BLaER1 treated with 17β-estradiol and CSF1 and Interleukin-3, amounts not matched to agents 10 nM and 100 nM (cell line): Measurements from ENCODE around the gene RECK.

Experiments used
- H3K27ac ChIP-seq, 11 experiments: shearing (Covaris generic); formaldehyde crosslinking; 2 replicates each; pipeline ENCODE4 v1.8.1; 2022
- H3K27me3 ChIP-seq, 11 experiments: shearing (Covaris generic); formaldehyde crosslinking; 2 replicates each; pipeline ENCODE4 v1.8.1; 2022
- H3K36me3 ChIP-seq, 11 experiments: shearing (Covaris generic); formaldehyde crosslinking; 2 replicates each; pipeline ENCODE4 v1.8.1; 2022
- H3K4me1 ChIP-seq, 10 experiments: shearing (Covaris generic); formaldehyde crosslinking; 2 replicates each; pipeline ENCODE4 v1.8.1; 2022
- H3K4me2 ChIP-seq, 11 experiments: shearing (Covaris generic); formaldehyde crosslinking; 2 replicates each; pipeline ENCODE4 v1.8.1; 2022
- H3K4me3 ChIP-seq, 10 experiments: shearing (Covaris generic); formaldehyde crosslinking; 2 replicates each; pipeline ENCODE4 v1.8.1; 2022
- H3K9ac ChIP-seq, 11 experiments: shearing (Covaris generic); formaldehyde crosslinking; 2 replicates each; pipeline ENCODE4 v1.8.1; 2022
- H3K9me3 ChIP-seq, 11 experiments: shearing (Covaris generic); formaldehyde crosslinking; replicated peaks in 1 of 11; 2 replicates each; pipeline ENCODE4 v1.8.1; 2022
- H4K20me1 ChIP-seq, 11 experiments: shearing (Covaris generic); formaldehyde crosslinking; 2 replicates each; pipeline ENCODE4 v1.8.1; 2022
- Cebpa-rat ChIP-seq, 11 experiments: shearing (Covaris generic); IDR thresholded peaks; 2 replicates each; pipeline ENCODE4 v1.8.1; 2022

RECK gene

DNA sequence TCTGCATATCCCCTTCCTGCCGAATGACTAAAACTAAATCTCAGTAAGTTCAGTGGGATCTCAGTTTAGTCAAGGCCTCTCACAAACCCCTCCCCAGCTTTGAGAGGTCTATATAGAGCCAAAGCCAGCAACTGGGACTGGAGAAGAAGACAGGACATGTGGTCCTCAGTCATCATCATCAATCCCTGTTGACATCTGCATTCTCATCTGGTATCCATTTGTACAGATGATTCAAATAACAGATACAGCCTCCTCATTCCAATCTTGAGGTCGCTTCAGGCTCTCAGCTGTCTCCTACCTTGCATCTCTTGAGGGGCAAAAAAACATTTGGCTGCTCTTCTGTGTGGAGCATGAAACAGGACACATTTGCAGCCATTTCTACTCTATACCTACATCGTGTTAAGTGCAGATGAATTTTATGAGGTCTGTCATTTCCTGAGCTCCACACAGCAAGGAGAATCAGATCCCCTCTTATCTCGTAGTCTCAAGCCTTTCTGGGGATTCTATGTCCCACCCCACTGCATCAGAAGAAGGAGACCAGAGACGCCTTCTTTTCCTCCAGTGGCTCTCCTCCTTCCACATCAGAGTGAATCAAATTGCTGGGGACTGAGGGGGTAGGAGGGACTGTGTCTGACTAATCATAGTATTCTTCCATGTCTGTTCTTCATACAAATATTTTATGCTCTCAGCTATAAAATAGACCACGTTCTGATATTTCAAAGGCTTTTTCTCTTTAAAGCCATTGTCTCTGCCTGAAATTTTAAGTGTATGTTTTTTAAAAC, 4.7 kb upstream of the RECK start:
- Histone ChIP-seq H4K20me1 (no peaks in the 10 kb centered on the region), H3K27me3 (no peaks in the 10 kb centered on the region), H3K4me3 (no peak overlapping the region), H3K4me1 (peaks cover 39 to 75% (median 56%) of the 10 kb centered on the region in 10 experiments), H3K27ac (peak overlapping the region in 10 of 11 experiments; percentile 76 to 97 (median 94); a peak in 19 of 22 replicates), H3K9ac (peak overlapping the region in 6 of 11 experiments; percentile 17 to 79 (median 24); a peak in 9 of 22 replicates), H3K36me3 (no peaks in the 10 kb centered on the region), H3K9me3 (peaks cover 0 to 4% (median 0%) of the 10 kb centered on the region in 11 experiments; a peak in 6 of 22 replicates), H3K4me2 (peak overlapping the region; percentile 19 to 84 (median 68); a peak in 21 of 22 replicates)
- TF ChIP-seq Cebpa-rat (IDR thresholded peaks at IDR 0.05), result no peak

DNA sequence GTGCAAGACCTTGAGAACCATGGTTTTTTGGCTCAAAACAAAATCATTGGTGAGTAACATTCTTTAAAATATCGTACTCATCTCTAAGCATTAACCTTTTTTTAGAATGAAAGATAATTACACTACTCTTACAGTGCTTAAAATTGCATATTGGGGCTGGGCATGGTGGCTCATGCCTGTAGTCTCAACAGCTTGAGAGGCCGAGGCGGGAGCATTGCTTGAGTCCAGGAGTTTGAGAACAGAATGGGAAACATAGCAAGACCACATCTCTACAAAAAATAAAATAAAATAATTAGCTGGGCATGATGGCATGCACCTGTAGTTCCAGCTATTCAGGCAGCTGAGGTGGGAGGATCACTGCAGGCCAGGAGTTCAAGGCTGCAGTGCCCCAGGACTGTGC, 2.9 kb upstream of the RECK start:
- H3K9me3 ChIP-seq, result no peaks in the 10 kb centered on the region
- peak overlapping the region in 4 of 11 experiments; percentile 6 to 94 (median 37); a peak in 3 of 22 replicates for H3K27ac ChIP-seq
- H3K36me3 ChIP-seq, result peaks cover 0 to 5% (median 0%) of the 10 kb centered on the region in 11 experiments; a peak in 2 of 22 replicates
- no peak for TF ChIP-seq Cebpa-rat (IDR thresholded peaks at IDR 0.05)
- no peak overlapping the region for H3K9ac ChIP-seq
- no peaks in the 10 kb centered on the region for H3K27me3 ChIP-seq
- H3K4me1 ChIP-seq, result peaks cover 46 to 72% (median 58%) of the 10 kb centered on the region in 10 experiments
- H4K20me1 ChIP-seq, result peaks cover 0 to 9% (median 0%) of the 10 kb centered on the region in 11 experiments; a peak in 3 of 22 replicates
- H3K4me2 ChIP-seq, result peak overlapping the region in 2 of 11 experiments; percentile 5 to 19; a peak in 3 of 22 replicates
- H3K4me3 ChIP-seq, result no peak overlapping the region

DNA sequence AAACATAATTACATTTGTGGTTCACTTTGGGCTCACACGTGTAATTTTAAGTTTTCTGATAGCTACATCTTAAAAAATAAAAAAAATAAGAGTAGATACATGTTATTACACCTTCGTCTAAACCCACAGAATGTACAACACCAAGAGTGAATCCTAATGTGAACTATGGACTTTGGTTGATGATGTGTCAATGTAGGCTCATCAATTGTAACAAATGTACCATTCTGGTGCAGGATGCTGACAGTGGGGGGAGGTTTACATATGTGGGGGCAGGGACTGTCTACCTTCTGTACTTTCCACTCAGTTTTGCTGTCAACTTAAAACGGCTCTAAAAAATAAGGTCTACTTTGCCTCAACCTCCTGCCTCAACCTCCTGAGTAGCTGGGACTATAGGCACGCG, 2.5 kb upstream of the RECK start:
- Histone ChIP-seq H4K20me1 (peaks cover 0 to 9% (median 0%) of the 10 kb centered on the region in 11 experiments; a peak in 3 of 22 replicates), H3K9ac (no peak overlapping the region), H3K4me3 (no peak overlapping the region), H3K27ac (0 out of 22 replicates have a peak overlapping the region, but pooled peaks of 1 of the 11 experiments have one; percentile 12), H3K9me3 (no peaks in the 10 kb centered on the region), H3K27me3 (no peaks in the 10 kb centered on the region), H3K4me2 (peak overlapping the region in 2 of 11 experiments; percentile 5 to 19; a peak in 2 of 22 replicates), H3K36me3 (peaks cover 0 to 9% (median 0%) of the 10 kb centered on the region in 11 experiments; a peak in 3 of 22 replicates), H3K4me1 (peaks cover 46 to 72% (median 58%) of the 10 kb centered on the region in 10 experiments)
- TF ChIP-seq Cebpa-rat (IDR thresholded peaks at IDR 0.05), result no peak

DNA sequence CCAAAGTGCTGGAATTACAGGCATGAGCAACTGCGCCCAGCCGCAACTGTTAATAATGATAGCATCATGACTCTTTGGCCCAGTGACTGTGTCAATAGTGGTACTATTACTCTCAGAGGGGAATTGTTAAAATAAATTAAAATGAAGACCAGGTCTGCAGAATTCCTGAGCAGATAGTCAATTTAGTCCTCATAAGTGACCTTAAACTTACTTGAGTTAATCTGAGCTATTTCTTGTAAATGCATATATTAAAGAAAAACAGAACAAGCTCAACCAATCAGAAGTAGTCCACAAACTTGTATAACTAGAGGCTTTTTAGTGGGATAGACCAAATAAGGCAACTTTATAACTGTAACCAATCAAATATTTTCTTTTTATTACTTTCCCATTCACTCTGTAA, 1.7 kb upstream of the RECK start:
- H3K27ac ChIP-seq, result no peak overlapping the region
- H4K20me1 ChIP-seq, result peaks cover 0 to 9% (median 0%) of the 10 kb centered on the region in 11 experiments; a peak in 3 of 22 replicates
- H3K36me3 ChIP-seq, result peaks cover 0 to 14% (median 0%) of the 10 kb centered on the region in 11 experiments; a peak in 3 of 22 replicates
- H3K4me3 ChIP-seq, result no peak overlapping the region
- H3K4me1 ChIP-seq, result peaks cover 46 to 72% (median 61%) of the 10 kb centered on the region in 10 experiments
- no peaks in the 10 kb centered on the region for H3K27me3 ChIP-seq
- H3K4me2 ChIP-seq, result no peak overlapping the region
- H3K9me3 ChIP-seq, result no peaks in the 10 kb centered on the region
- H3K9ac ChIP-seq, result no peak overlapping the region
- TF ChIP-seq Cebpa-rat (IDR thresholded peaks at IDR 0.05), result no peak

DNA sequence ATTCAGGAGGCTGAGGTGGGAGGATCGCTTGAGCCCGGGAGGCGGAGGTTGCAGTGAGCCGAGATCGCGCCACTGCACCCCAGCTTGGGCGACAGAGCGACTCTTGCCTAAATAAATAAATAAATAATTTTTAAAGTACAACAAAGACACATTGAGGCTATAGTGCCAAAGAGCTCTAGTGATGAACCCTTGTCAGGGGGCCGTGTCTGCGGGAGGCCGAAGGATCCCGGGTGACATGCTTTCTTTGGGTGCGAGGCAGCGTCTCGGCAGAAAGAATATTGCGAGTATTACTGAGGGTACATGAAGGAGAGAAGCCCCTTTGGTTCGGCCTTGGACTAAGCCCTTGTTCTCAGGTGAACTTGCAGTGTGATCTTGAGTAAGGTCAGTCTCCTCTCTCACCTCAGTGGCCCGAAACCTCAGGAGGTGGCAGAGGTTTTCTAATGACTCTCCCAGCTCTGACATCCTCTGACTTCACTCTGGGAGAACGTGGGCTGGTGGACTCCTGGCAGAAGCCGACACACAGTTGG, 397 bp upstream of the RECK start:
- Histone ChIP-seq H3K4me2 (peak overlapping the region; percentile 79 to 98 (median 91)), H3K9me3 (no peaks in the 10 kb centered on the region), H3K27ac (peak overlapping the region in 9 of 11 experiments; percentile 93 to 98 (median 97); a peak in 18 of 22 replicates), H3K9ac (peak overlapping the region; percentile 92 to 98 (median 97); a peak in 21 of 22 replicates), H3K4me1 (peaks cover 46 to 72% (median 61%) of the 10 kb centered on the region in 10 experiments), H3K36me3 (peaks cover 0 to 14% (median 0%) of the 10 kb centered on the region in 11 experiments; a peak in 3 of 22 replicates), H4K20me1 (peaks cover 0 to 9% (median 0%) of the 10 kb centered on the region in 11 experiments; a peak in 5 of 22 replicates), H3K27me3 (no peaks in the 10 kb centered on the region), H3K4me3 (peak overlapping the region; percentile 86 to 99 (median 93))
- TF ChIP-seq Cebpa-rat (IDR thresholded peaks at IDR 0.05), result no peak

DNA sequence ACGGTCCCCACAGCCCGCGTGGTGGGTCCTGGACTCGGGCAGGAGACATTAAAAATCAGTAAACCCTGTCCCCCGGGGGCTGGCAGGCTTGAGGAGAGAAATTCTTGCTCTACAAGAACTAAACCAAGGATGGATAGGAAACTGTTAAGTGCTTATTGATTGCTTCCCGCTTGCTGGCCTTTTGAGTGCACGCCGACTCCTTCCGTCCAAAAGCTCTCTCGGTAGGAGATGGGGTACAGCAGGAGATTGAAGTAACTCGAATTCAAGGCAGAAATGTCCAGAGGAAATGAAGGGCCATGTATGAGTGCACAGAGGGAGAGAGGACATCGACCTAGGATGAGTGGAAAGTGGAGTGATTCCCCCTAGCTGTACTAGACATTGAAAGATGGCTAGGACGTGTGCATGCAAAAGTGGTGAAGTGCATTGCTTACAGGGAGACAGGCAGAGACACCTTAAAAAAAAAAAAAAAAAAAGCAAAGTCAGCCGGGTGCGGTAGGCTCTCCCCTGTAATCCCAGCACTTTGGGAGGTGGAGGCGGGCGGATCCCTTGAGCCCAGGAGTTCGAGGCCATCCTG, 923 bp downstream of the RECK start:
- Histone ChIP-seq H3K9me3 (no peaks in the 10 kb centered on the region), H3K27me3 (no peaks in the 10 kb centered on the region), H3K4me3 (peak overlapping the region; percentile 86 to 99 (median 93)), H3K27ac (peak overlapping the region; percentile 72 to 98 (median 97)), H3K4me1 (peaks cover 50 to 72% (median 62%) of the 10 kb centered on the region in 10 experiments), H4K20me1 (peaks cover 0 to 17% (median 0%) of the 10 kb centered on the region in 11 experiments; a peak in 5 of 22 replicates), H3K9ac (peak overlapping the region; percentile 92 to 98 (median 97)), H3K36me3 (peaks cover 0 to 14% (median 0%) of the 10 kb centered on the region in 11 experiments; a peak in 3 of 22 replicates), H3K4me2 (peak overlapping the region; percentile 79 to 98 (median 91))
- no peak for TF ChIP-seq Cebpa-rat (IDR thresholded peaks at IDR 0.05)

DNA sequence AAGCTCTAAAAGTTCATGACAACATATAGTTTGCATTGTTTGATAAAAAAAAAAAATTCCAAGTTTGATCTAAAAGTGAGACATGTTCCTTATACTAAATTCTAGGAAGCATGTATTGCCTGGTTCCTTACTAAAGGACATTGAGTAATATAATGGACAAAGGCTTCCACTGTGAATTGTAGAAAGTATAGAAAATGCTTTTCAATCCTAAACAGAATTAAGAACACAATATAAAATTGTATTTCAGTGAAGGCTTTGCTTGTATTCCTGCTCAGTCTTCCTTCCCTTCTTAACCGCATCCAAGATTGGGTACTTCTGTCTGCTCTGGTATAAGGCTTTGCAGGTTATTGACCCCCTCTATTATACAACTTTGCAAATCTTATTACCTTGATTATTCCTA, 2.4 kb downstream of the RECK start:
- H3K4me2 ChIP-seq, result peak overlapping the region; percentile 79 to 98 (median 91); a peak in 21 of 22 replicates

DNA sequence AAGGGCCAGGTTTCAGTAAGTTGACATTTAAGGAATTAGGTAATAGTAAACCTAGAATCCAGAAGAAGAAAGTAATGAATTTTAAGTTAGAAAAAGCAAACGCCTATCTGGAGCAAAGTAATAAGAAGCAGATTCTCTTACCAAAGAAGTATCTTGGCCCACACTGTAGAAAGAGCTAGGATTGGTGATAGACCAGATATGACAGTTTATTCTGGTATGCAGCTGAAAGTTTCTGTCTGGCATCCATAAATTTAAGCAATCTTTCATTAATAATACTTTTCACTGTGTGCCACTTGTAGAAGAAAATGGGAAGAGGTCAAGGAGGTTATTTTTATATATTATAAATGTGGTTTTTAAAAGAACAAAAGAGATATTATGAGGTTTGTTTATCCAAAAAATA, 3.0 kb downstream of the RECK start:
- peak overlapping the region; percentile 79 to 98 (median 91); a peak in 20 of 22 replicates for H3K4me2 ChIP-seq
- peaks cover 0 to 30% (median 8%) of the 10 kb centered on the region in 11 experiments; a peak in 9 of 22 replicates for H3K36me3 ChIP-seq
- H4K20me1 ChIP-seq, result peaks cover 0 to 22% (median 4%) of the 10 kb centered on the region in 11 experiments; a peak in 7 of 22 replicates
- H3K4me3 ChIP-seq, result peak overlapping the region in 6 of 10 experiments; percentile 86 to 99 (median 94); a peak in 9 of 20 replicates
- peak overlapping the region in 2 of 11 experiments; percentile 97 to 98; a peak in 2 of 22 replicates for H3K9ac ChIP-seq
- TF ChIP-seq Cebpa-rat (IDR thresholded peaks at IDR 0.05), result no peak
- H3K27ac ChIP-seq, result peak overlapping the region in 5 of 11 experiments; percentile 52 to 98 (median 76); a peak in 6 of 22 replicates
- H3K27me3 ChIP-seq, result no peaks in the 10 kb centered on the region
- H3K4me1 ChIP-seq, result peaks cover 53 to 78% (median 71%) of the 10 kb centered on the region in 10 experiments
- peaks cover 6 to 20% (median 15%) of the 10 kb centered on the region in 11 experiments; a peak in 18 of 22 replicates for H3K9me3 ChIP-seq

More for the DNA sequence above, 2.4 kb downstream of the RECK start:
- Histone ChIP-seq H4K20me1 (peaks cover 0 to 17% (median 0%) of the 10 kb centered on the region in 11 experiments; a peak in 5 of 22 replicates), H3K9ac (peak overlapping the region in 6 of 11 experiments; percentile 93 to 98 (median 96); a peak in 8 of 22 replicates), H3K36me3 (peaks cover 0 to 24% (median 8%) of the 10 kb centered on the region in 11 experiments; a peak in 9 of 22 replicates), H3K4me1 (peaks cover 53 to 73% (median 66%) of the 10 kb centered on the region in 10 experiments), H3K4me3 (peak overlapping the region in 7 of 10 experiments; percentile 86 to 99 (median 92); a peak in 13 of 20 replicates), H3K27ac (peak overlapping the region in 6 of 11 experiments; percentile 0 to 98 (median 97); a peak in 7 of 22 replicates), H3K27me3 (no peaks in the 10 kb centered on the region), H3K9me3 (peaks cover 5 to 15% (median 11%) of the 10 kb centered on the region in 11 experiments; a peak in 18 of 22 replicates)
- no peak for TF ChIP-seq Cebpa-rat (IDR thresholded peaks at IDR 0.05)
